Measurements from ENCODE around the gene SLC27A3. TPM values are rescaled to one million over a fixed set of nuclear protein-coding genes. Genes with fewer than 3 reads are reported as not detected.
A peak's percentile ranks its signal among the peaks of the same experiment; 100 is the strongest.

SLC27A3 gene
- total RNA-seq, 6 experiments from 2014 or later: 5.0 to 7.0 (median 6.1) TPM

- DNase-seq: no peak
- H3K27ac Mint-ChIP-seq: peak overlapping the region; percentile 82
- TF ChIP-seq CTCF (IDR thresholded peaks at IDR 0.05): no peak
- H3K36me3 Mint-ChIP-seq (ENCODE audit: low read depth): peaks cover 14% of the 10 kb centered on the region
- peaks cover 10% of the 10 kb centered on the region for H3K4me1 Mint-ChIP-seq (ENCODE audit: low read depth)
- 0 out of 2 replicates have a peak overlapping the region, but pooled peaks have one; percentile 32 for H3K4me3 Mint-ChIP-seq
- H3K27me3 Mint-ChIP-seq (ENCODE audit: insufficient read depth): peaks cover 3% of the 10 kb centered on the region
- no peaks in the 10 kb centered on the region for H3K9me3 Mint-ChIP-seq
Observed at GRCh38 chr1:153805886-153806719, 30.9 kb downstream of the SLC27A3 start.

- Mint-ChIP-seq H3K27ac (no peak overlapping the region), H3K27me3 (ENCODE audit: insufficient read depth) (no peaks in the 10 kb centered on the region; the same call in 1 of the 2 replicates), H3K4me1 (ENCODE audit: low read depth) (no peaks in the 10 kb centered on the region), H3K9me3 (no peaks in the 10 kb centered on the region), H3K36me3 (ENCODE audit: low read depth) (peaks cover 21% of the 10 kb centered on the region), H3K4me3 (no peak overlapping the region)
- no peak for TF ChIP-seq CTCF (IDR thresholded peaks at IDR 0.05)
- no peak for DNase-seq
Observed at GRCh38 chr1:153816283-153816889, 41.2 kb downstream of the SLC27A3 start.

- H3K36me3 Mint-ChIP-seq (ENCODE audit: low read depth): peaks cover 10% of the 10 kb centered on the region
Observed at GRCh38 chr1:153818876-153819275, 43.7 kb downstream of the SLC27A3 start.

GRCh38 chr1:153827168-153827964, 52.2 kb downstream of the SLC27A3 start:
- H3K27me3 Mint-ChIP-seq (ENCODE audit: insufficient read depth): peaks cover 3% of the 10 kb centered on the region; the same call in 1 of the 2 replicates
- H3K9me3 Mint-ChIP-seq: no peaks in the 10 kb centered on the region
- no peak for DNase-seq
- peak; percentile 29 for TF ChIP-seq CTCF (IDR thresholded peaks at IDR 0.05)
- H3K36me3 Mint-ChIP-seq (ENCODE audit: low read depth): peaks cover 9% of the 10 kb centered on the region; the same call in 1 of the 2 replicates
- H3K4me1 Mint-ChIP-seq (ENCODE audit: low read depth): no peaks in the 10 kb centered on the region
- H3K27ac Mint-ChIP-seq: no peak overlapping the region
- H3K4me3 Mint-ChIP-seq: no peak overlapping the region

More at GRCh38 chr1:153818876-153819275, 43.7 kb downstream of the SLC27A3 start:
- H3K4me1 Mint-ChIP-seq (ENCODE audit: low read depth): no peaks in the 10 kb centered on the region
- no peaks in the 10 kb centered on the region; the same call in 1 of the 2 replicates for H3K27me3 Mint-ChIP-seq (ENCODE audit: insufficient read depth)
- TF ChIP-seq CTCF (IDR thresholded peaks at IDR 0.05): no peak
- H3K4me3 Mint-ChIP-seq: no peak overlapping the region
- no peak for DNase-seq
- no peak overlapping the region for H3K27ac Mint-ChIP-seq
- no peaks in the 10 kb centered on the region for H3K9me3 Mint-ChIP-seq

Other genes starting within 250 kb of the SLC27A3 start
- gene S100A6, start 239.4 kb upstream of the SLC27A3 start, total RNA-seq (2021; fragmentation: NEBNext Ultra II Directional; extraction: Animal tissue kit (Norgen Biotek cat#: 25700)): 1,000 to 10,000 TPM; 1,971 to 2,311 (median 2,129) TPM
- gene S100A5, start 234.5 kb upstream of the SLC27A3 start, total RNA-seq (2021; fragmentation: NEBNext Ultra II Directional; extraction: Animal tissue kit (Norgen Biotek cat#: 25700)): 1 to 10 TPM in 1 of 6 experiments, under 1 TPM in 5; 0.40 to 1.2 (median 0.71) TPM
- 100 to 1,000 TPM; 394 to 846 (median 814) TPM for gene S100A4, start 229.6 kb upstream of the SLC27A3 start, total RNA-seq (2021; fragmentation: NEBNext Ultra II Directional; extraction: Animal tissue kit (Norgen Biotek cat#: 25700))
- gene S100A3, start 226.1 kb upstream of the SLC27A3 start, total RNA-seq (2021; fragmentation: NEBNext Ultra II Directional; extraction: Animal tissue kit (Norgen Biotek cat#: 25700)): 1 to 10 TPM; 3.4 to 5.6 (median 5.1) TPM
- gene S100A2, start 209.6 kb upstream of the SLC27A3 start, total RNA-seq (2021; fragmentation: NEBNext Ultra II Directional; extraction: Animal tissue kit (Norgen Biotek cat#: 25700)): 10 to 100 TPM in 4 of 6 experiments, 1 to 10 TPM in 2; 7.4 to 12.5 (median 10.4) TPM
- 100 to 1,000 TPM; 235 to 351 (median 258) TPM for gene S100A16, start 162.3 kb upstream of the SLC27A3 start, total RNA-seq (2021; fragmentation: NEBNext Ultra II Directional; extraction: Animal tissue kit (Norgen Biotek cat#: 25700))
- under 1 TPM in 1 of 6 experiments, not detected in 5; 0.54 TPM for gene S100A14, start 159.1 kb upstream of the SLC27A3 start, total RNA-seq (2021; fragmentation: NEBNext Ultra II Directional; extraction: Animal tissue kit (Norgen Biotek cat#: 25700))
- 100 to 1,000 TPM; 162 to 225 (median 208) TPM for gene S100A13, start 147.9 kb upstream of the SLC27A3 start, total RNA-seq (2021; fragmentation: NEBNext Ultra II Directional; extraction: Animal tissue kit (Norgen Biotek cat#: 25700))
- gene S100A1, start 147.0 kb upstream of the SLC27A3 start, total RNA-seq (2021; fragmentation: NEBNext Ultra II Directional; extraction: Animal tissue kit (Norgen Biotek cat#: 25700)): under 1 TPM in 3 of 6 experiments, not detected in 3; 0.59 to 0.96 (median 0.82) TPM
- gene CHTOP, start 141.3 kb upstream of the SLC27A3 start, total RNA-seq (2021; fragmentation: NEBNext Ultra II Directional; extraction: Animal tissue kit (Norgen Biotek cat#: 25700)): 10 to 100 TPM; 48.1 to 57.9 (median 53.9) TPM
- 10 to 100 TPM; 40.7 to 46.7 (median 42.4) TPM for gene SNAPIN, start 116.7 kb upstream of the SLC27A3 start, total RNA-seq (2021; fragmentation: NEBNext Ultra II Directional; extraction: Animal tissue kit (Norgen Biotek cat#: 25700))
- 100 to 1,000 TPM; 127 to 169 (median 156) TPM for gene ILF2, start 104.4 kb upstream of the SLC27A3 start, total RNA-seq (2021; fragmentation: NEBNext Ultra II Directional; extraction: Animal tissue kit (Norgen Biotek cat#: 25700))
- under 1 TPM in 1 of 6 experiments, not detected in 5; 0.05 TPM for gene NPR1, start 96.7 kb upstream of the SLC27A3 start, total RNA-seq (2021; fragmentation: NEBNext Ultra II Directional; extraction: Animal tissue kit (Norgen Biotek cat#: 25700))
- gene INTS3, start 47.4 kb upstream of the SLC27A3 start, total RNA-seq (2021; fragmentation: NEBNext Ultra II Directional; extraction: Animal tissue kit (Norgen Biotek cat#: 25700)): 10 to 100 TPM; 33.6 to 43.8 (median 36.4) TPM
- gene GATAD2B, start 147.6 kb downstream of the SLC27A3 start, total RNA-seq (2021; fragmentation: NEBNext Ultra II Directional; extraction: Animal tissue kit (Norgen Biotek cat#: 25700)): 10 to 100 TPM; 29.3 to 40.9 (median 38.4) TPM
- gene DENND4B, start 171.3 kb downstream of the SLC27A3 start, total RNA-seq (2021; fragmentation: NEBNext Ultra II Directional; extraction: Animal tissue kit (Norgen Biotek cat#: 25700)): 10 to 100 TPM; 20.5 to 26.6 (median 23.4) TPM
- gene CRTC2, start 183.2 kb downstream of the SLC27A3 start, total RNA-seq (2021; fragmentation: NEBNext Ultra II Directional; extraction: Animal tissue kit (Norgen Biotek cat#: 25700)): 10 to 100 TPM; 22.3 to 31.3 (median 29.1) TPM
- gene SLC39A1, start 188.1 kb downstream of the SLC27A3 start, total RNA-seq (2021; fragmentation: NEBNext Ultra II Directional; extraction: Animal tissue kit (Norgen Biotek cat#: 25700)): 10 to 100 TPM; 88.8 to 95.7 (median 93.0) TPM
- 1 to 10 TPM; 3.6 to 4.6 (median 4.1) TPM for gene CREB3L4, start 192.5 kb downstream of the SLC27A3 start, total RNA-seq (2021; fragmentation: NEBNext Ultra II Directional; extraction: Animal tissue kit (Norgen Biotek cat#: 25700))
- 100 to 1,000 TPM in 5 of 6 experiments, 10 to 100 TPM in 1; 99.3 to 128 (median 109) TPM for gene JTB, start 202.3 kb downstream of the SLC27A3 start, total RNA-seq (2021; fragmentation: NEBNext Ultra II Directional; extraction: Animal tissue kit (Norgen Biotek cat#: 25700))
- 100 to 1,000 TPM; 119 to 138 (median 128) TPM for gene RAB13, start 210.9 kb downstream of the SLC27A3 start, total RNA-seq (2021; fragmentation: NEBNext Ultra II Directional; extraction: Animal tissue kit (Norgen Biotek cat#: 25700))
- 1,000 to 10,000 TPM in 4 of 6 experiments, 100 to 1,000 TPM in 2; 954 to 1,562 (median 1,206) TPM for gene RPS27, start 215.4 kb downstream of the SLC27A3 start, total RNA-seq (2021; fragmentation: NEBNext Ultra II Directional; extraction: Animal tissue kit (Norgen Biotek cat#: 25700))

Data from HFFc6 (cell line).